HL-60/S4 (cell line): ENCODE results near the gene NUP133.
"Not testable (repeated sequence)": the region's sequence is repeated elsewhere in the genome, so short reads cannot be mapped to it uniquely, and the experiment has no call there.

Experiments used
- in situ Hi-C: fragments of 300-500 bp; cut with MboI; formaldehyde crosslinking; loops from 2 replicates; pipeline ENCODE4 v1.14.3; 2022; ENCODE audit warnings: low sequenced_read_pairs

NUP133 gene

DNA sequence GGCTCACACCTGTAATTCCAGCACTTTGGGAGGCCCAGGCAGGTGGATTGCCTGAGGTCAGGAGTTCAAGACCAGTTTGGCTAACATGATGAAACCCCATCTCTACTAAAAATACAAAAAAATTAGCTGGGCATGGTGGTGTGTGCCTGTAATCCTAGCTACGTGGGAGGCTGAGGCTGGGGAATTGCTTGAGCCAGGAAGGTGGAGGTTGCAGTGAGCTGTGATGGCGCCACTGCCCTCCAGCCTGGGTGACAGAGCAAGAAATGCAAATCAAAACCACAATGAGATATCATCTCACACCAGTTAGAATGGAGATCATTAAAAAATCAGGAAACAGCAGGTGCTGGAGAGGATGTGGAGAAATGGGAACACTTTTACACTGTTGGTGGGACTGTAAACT, 3.1 kb upstream of the NUP133 start:
- in situ Hi-C loops, result not testable (repeated sequence)

GRCh38 chr1:229509576-229509975, 1.4 kb upstream of the NUP133 start:
- in situ Hi-C loops, result no loop called here

GRCh38 chr1:229508823-229509337, 739 bp upstream of the NUP133 start:
- in situ Hi-C loops, result no loop called here

DNA sequence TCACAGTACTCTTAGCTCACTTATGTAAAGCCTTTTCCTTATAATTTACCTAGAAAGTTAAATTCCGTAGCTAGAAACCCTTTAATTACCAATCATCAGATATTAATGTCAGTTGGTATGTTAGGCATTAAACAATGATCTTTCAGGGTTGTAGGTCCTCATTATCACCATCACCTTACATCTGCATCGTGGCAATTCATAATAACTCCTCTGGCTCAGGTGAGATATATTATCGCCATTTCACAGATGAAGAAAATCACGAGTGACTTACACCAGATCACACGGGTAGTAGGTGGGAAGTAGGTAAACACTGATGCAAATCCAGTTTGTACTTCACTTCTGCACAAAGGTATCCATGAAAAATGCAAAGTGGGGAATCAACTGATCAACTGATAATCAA, 639 bp downstream of the NUP133 start:
- in situ Hi-C loops, result no loop called here

GRCh38 chr1:229506633-229507032, 1.5 kb downstream of the NUP133 start:
- in situ Hi-C loops, result no loop called here

GRCh38 chr1:229495782-229496181, 12.4 kb downstream of the NUP133 start:
- in situ Hi-C loops, result loop anchor here (25.0 kb wide), 1 partner anchor 817 kb away; no protein-coding TSS in a partner anchor

DNA sequence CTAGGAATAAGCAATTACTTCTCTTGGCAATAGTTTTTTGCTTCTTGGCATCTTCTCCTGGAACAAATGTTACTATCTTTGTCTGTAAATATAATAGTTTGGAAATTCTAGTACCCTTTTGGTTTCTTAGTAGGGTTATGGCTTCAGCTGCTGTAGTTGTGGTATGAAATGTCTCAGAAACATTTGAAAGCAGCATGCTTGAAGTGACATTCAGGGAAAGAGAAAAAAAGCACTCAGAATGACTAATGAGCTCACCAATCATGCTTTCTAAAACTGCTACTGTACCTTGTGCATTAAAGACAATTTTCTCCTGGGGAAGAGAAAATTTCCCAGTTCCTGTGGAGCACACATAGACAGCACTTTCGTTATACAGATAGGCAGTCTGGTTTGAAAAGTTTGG, 21.0 kb downstream of the NUP133 start:
- in situ Hi-C loops, result loop anchor here (25.0 kb wide), 1 partner anchor 825 kb away; no protein-coding TSS in a partner anchor

- in situ Hi-C loops, result loop anchor here (25.0 kb wide), 1 partner anchor 827 kb away; no protein-coding TSS in a partner anchor
Observed at GRCh38 chr1:229485318-229485717, 22.8 kb downstream of the NUP133 start.

- in situ Hi-C loops, result loop anchor here (5.0 to 25.0 kb wide), 2 partner anchors 225 to 830 kb away; no protein-coding TSS in a partner anchor
Observed at GRCh38 chr1:229482511-229482910, 25.6 kb downstream of the NUP133 start.

- in situ Hi-C loops, result loop anchor here (5.0 to 25.0 kb wide), 2 partner anchors 223 to 832 kb away; no protein-coding TSS in a partner anchor
Observed at GRCh38 chr1:229480495-229480894, 27.6 kb downstream of the NUP133 start.

DNA sequence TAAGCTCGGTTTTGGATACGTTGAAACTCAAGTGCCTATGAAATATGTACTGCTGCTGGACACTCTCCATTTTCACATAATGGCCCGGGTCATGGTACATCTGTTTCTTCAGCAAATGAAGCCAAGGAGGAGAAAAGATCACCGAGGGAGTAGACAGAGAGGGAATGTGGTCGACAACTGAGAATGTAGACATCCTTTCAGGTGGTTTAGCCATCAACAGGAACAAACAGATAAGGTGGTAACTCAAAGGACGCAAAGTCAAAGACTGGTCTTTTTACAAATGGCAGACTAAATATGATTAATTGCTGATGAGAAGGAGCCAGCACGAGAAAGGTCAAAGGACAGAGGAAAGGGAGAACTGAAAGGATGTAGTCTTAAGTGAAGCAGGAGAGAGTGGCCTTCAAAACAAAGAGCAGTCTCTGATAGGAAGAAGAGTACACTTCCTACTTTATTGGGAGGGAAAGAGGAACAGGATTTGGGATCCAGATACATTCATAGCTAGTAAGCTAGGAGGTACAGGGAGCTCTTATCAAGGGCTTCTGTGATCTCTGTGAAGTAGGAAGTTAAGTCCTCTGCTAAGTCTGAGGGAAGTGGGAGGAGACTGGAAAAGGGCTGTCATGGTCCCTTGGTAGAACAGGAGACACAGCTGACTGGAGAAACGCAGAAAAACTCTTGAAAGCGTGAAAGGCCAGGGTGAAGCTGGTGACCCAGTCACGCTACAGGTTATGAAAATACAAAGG, 28.3 kb downstream of the NUP133 start:
- in situ Hi-C loops, result loop anchor here (5.0 to 25.0 kb wide), 2 partner anchors 223 to 832 kb away; no protein-coding TSS in a partner anchor

GRCh38 chr1:229478852-229479251, 29.3 kb downstream of the NUP133 start:
- in situ Hi-C loops, result loop anchor here (25.0 kb wide), 1 partner anchor 833 kb away; no protein-coding TSS in a partner anchor

DNA sequence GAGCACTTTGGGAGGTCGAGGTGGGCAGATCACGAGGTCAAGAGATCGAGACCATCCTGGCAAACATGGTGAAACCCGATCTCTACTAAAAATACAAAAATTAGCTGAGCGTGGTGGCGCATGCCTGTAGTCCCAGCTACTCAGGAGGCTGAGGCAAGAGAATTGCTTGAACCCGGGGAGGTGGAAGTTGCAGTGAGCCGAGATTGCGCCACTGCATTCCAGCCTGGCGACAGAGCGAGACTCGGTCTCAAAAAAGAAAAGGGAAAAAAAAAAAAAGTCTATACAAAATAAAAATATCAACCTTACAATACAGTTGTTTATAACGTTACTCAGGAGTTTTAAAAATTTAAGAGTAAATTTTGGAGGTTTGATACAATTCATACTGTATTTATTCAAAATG, 32.3 kb downstream of the NUP133 start:
- in situ Hi-C loops, result loop anchor here (25.0 kb wide), 1 partner anchor 836 kb away; no protein-coding TSS in a partner anchor

DNA sequence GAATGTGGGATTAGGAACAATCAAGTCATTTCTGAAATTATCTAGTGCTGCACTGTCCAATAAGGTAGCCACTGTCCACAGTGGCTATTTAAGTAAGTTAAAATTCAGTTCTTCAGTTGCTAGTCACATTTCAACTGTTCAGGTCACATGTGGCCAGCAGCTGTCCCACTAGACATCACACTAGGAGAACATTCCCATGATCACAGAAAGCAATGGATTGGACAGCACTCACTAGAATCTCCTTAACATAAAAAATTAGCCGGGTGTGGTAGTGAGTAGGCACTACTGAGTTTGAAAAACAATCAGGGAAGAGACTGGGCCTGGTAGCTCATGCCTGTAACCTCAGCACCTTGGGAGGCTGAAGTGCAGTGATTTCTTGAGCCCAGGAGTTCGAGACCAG, 33.6 kb downstream of the NUP133 start:
- in situ Hi-C loops, result no loop called here

DNA sequence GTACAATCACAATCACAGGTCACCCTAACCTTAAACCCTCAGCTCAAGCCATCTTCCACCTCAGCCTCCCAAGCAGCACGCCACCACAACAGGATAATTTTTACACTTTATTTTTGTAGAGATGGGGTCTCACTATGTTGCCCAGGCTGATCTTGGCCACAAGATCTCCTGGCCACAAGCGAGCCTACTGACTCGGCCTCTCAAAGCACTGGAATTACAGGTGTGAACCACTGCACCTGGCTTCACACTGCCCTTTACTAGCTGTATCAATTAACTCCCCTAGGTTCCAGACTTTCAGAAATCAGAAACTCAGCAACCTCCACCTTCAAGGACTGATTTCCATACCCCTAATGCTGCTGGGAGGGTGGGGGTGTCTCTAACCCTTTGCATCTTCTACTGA, 37.0 kb downstream of the NUP133 start:
- in situ Hi-C loops, result no loop called here

DNA sequence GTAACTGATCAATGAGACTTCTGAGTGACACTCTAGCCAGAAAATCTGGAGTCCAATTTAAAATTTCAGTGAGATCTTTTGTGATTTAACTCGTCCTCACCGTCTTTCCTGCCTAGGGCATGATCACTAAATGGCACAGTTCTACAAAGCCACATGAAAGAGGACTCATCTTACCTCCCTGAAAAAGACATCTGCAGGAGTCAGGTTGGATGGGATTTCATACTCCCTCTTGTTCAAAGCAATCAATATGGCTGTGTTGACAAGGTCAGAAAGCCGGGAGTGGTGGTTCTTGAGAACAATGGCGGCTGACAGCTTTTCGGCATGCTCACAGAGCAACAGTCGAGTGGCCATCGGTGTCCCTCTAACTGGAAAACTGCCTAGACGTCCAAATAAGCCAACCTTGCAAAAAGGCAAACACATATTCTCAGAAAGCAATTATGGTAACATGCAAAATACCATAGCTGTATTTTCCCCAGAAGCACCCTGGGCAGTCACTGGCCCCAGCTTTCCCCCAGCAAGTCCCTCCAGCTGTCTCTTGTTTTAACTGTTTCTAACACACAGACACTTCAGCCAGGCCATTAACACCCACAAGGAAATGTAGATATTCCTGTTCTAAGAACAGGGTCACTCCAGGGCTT, 37.6 kb downstream of the NUP133 start:
- in situ Hi-C loops, result no loop called here

GRCh38 chr1:229466887-229467286, 41.3 kb downstream of the NUP133 start:
- in situ Hi-C loops, result loop anchor here (10.0 kb wide), 1 partner anchor 202 kb away; no protein-coding TSS in a partner anchor

- in situ Hi-C loops, result loop anchor here (10.0 kb wide), 1 partner anchor 200 kb away; no protein-coding TSS in a partner anchor
Observed at GRCh38 chr1:229464672-229465071, 43.5 kb downstream of the NUP133 start.

GRCh38 chr1:229461032-229461668, 47.0 kb downstream of the NUP133 start:
- in situ Hi-C loops, result loop anchor here (10.0 kb wide), 1 partner anchor 196 kb away; no protein-coding TSS in a partner anchor

DNA sequence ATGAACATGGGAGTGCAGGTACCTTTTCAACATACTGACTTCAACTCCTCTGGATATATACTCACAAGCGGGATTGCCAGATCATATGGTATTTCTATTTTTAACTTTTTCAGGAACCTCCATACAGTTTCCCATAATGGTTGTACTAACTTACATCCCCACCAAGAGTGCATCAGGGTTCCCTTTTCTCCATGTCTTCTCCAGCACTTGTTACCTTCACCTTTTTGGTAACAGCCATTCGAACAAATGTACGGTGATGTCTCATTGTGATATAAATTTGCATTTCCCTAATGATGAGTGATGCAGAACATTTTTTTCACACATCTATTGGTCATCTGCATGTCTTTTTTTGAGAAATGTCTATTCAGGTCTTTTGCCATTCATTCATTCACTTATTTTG, 48.3 kb downstream of the NUP133 start:
- in situ Hi-C loops, result loop anchor here (10.0 kb wide), 1 partner anchor 195 kb away; no protein-coding TSS in a partner anchor

DNA sequence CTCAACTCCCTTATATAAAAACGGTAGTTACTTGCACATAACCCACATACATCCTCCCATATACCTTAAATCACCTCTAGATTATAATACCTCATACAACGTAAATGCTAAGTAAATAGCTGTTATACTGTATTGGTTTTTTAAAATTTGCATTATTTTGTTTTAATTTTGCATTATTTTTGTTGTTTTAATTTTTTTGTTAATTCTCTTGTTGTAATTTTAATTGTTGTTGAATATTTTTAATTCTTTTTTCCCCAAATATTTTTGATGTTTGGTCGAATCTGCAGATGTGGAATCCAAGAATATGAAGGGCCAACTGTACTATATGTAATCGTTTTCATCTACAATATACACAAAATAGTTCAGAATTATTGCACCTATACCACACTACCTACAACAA, 50.7 kb downstream of the NUP133 start:
- in situ Hi-C loops, result no loop called here
